HG02610 (cell line): Measurements from ENCODE around the gene INSIG1.
A peak's percentile ranks its signal among the peaks of the same experiment; 100 is the strongest.

Experiments used
- ATAC-seq: cut with Tn5 transposase; IDR thresholded peaks from one replicate; pipeline ENCODE4 v1.9.1; 2021; ENCODE audit warnings: mild to moderate bottlenecking, moderate library complexity; ENCODE audit not compliant: unreplicated experiment

INSIG1 gene

DNA sequence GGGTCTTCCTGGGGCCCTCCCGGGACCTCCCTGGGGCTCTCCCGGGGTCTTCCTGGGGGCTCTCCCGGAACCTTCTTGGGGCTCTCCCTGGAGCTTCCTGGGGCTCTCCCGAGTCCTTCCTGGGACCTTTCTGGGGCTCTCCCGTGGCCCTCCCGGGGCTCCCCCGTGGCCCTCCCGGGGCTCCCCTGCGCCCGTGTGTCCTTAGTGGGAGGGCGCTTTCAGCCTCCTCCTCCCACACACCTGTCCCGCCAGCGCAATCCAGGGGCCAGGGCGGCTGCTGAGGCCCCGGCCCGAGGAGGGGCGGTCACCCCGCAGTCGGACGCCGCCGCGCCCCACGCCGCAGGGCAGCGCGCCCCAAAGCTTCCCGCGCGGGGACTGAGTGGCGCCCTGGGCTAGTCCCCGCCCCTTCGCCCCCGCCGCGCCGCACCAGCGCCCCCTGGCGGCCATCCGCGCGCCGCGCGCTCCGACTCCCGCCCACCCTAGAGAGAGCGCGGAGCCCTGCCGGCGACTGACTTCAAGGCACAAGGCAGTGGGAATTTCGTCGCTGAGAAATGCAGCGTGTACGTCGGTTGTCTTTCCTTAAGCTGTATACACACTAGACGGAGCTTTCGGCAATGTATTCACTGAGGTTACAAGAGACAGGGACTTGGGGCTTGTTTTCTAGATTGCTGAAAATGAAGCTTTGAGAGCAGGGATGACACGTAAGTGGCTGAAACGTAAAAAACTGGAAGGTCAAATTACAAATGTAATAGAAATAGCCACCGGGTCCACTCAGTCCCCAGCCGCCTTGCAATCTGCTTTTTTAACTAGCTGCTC, 47.1 kb downstream of the INSIG1 start:
- ATAC-seq = peak; percentile 79

- ATAC-seq = no peak
Measured at GRCh38 chr7:155345490-155345889, 47.8 kb downstream of the INSIG1 start.

DNA sequence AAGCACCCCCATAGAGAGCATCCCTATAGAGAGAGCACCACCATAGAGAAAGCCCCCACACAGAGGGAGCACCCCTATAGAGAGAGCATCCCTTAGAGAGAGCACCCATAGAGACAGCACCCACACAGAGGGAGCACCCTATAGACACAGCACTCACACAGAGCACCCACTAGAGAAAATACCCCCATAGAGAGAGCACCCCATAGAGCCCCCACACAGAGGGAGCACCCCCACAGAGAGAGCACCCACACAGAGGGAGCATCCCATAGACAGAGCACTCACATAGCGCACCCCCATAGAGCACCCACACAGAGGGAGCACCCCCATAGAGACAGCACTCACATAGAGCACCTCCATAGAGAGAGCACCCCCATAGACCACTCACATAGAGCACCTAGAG, 48.6 kb downstream of the INSIG1 start:
- no peak for ATAC-seq

GRCh38 chr7:155348806-155349205, 51.1 kb downstream of the INSIG1 start:
- ATAC-seq = no peak

DNA sequence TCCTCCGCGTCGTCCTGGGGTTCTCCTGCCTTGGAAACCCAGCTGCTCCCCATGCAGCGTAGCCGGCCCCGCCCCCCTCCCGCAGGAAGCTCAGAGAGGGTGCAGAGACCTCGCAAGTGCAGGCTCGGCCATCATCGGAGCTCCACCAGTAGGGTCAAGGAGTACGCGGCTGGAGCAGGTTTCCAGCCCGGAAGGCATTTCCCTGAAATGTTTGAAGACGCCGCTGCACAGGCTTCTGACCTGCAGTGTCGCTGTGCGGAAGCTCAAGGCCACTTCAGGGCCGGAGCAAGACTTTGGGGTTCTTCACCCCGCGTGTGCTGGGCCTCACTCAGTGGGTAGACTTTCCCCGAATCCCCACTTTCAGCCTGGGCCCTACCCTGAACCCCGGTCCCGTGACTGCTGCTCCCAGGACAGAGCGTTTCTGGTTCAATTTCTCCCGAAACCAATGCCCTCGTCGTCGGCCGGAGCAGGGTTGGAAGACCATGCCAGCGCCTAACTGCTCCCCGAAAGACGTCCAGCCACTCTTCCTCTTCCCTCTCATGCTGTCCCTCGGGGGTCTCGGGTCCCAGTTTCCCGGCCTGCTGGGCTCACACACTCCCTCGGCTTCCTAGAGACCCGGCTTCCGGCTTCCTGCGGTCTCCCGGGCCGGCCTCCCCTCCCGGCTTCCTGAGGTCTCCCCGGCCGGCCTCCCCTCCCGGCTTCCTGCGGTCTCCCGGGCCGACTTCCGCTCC, 52.1 kb downstream of the INSIG1 start:
- ATAC-seq = no peak

DNA sequence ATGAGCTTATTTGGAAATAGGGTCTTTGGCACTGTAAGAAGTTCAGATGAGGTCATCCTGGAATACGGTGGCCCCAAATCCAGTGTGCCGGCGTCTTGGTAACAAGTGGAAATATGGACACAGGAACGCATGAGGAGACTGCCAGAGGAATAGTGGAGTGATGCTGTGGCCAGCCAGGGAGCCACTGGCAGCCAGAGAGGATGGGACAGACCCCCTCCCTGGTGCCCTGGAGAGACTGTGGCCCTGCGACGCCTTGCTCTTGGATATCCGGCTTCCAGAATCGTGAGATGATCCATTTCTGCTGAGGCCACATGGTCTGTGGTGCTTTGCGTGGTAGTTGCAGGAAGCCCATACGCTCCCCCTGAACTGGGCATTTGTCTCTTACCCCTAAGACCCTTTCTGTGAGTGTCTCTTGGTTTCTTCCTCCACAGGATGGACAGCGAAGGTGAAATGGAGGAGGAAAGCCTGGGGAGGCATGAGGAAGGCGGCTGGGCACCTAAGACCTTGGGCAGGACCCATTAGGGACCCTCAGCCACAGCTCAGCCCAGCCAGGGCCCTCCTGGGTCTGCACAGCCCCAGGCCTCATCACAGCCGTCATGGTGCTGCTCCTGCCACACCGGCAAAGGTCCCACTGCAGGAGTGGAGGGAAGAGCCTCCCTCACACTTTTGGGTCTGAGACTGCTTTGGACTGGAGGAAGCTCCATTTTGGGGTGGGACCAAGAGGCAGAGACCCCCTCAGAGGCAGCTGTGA, 53.6 kb downstream of the INSIG1 start:
- ATAC-seq = no peak

DNA sequence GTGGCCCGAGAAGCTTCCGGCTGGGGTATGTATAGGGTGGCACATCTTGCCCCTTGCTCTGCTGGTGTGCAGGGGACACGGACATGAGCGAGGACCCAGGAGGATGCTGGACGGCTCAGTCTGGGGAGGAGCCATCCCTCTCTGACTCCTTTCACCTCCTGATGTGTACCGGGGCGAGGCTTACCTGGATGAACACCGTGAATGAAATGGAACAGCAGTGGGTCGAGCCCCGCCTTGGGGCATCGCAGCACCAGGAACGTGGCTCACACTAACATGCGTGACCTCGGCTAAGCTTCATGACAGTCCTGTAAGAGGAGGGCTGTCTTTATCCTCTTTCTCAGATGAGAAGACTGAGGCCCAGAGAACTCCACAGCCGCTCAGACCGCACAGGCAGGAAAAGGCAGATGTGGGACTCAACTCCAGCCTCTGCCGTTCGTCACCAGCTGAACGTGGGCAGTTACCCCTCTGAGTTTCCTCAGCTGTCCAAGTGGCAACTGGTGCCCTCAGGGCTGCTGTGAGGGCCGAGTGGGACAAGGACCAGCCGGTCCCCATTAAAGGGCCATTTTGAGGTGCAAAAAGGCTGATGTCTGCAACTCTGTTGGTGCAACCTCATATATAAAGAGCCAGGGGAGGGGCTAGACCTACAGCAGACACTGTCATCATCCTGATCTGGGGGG, 54.5 kb downstream of the INSIG1 start:
- no peak for ATAC-seq

DNA sequence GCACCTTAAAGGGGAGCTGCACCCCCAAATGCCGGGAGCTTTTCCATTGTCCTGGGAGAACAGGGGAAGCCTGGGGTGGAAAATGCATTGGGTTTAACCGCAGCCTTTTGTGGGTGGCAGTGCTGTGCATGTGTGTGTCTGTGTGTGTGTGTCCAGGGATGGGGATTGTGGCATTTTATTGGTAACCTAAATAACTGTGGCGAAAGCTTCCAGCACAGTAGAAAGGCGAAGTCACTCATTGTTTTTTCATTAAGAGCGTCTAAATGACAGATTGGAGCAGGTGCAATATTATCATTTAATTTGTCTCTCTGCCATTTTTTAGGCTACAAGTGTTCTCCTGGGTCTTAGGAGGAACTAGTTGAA, 55.1 kb downstream of the INSIG1 start:
- ATAC-seq = no peak

- no peak for ATAC-seq
Measured at GRCh38 chr7:155353256-155353897, 55.7 kb downstream of the INSIG1 start.

GRCh38 chr7:155354371-155355048, 56.8 kb downstream of the INSIG1 start:
- ATAC-seq = no peak

GRCh38 chr7:155355176-155355575, 57.5 kb downstream of the INSIG1 start:
- no peak for ATAC-seq

- no peak for ATAC-seq
Measured at GRCh38 chr7:155355745-155356144, 58.1 kb downstream of the INSIG1 start.

DNA sequence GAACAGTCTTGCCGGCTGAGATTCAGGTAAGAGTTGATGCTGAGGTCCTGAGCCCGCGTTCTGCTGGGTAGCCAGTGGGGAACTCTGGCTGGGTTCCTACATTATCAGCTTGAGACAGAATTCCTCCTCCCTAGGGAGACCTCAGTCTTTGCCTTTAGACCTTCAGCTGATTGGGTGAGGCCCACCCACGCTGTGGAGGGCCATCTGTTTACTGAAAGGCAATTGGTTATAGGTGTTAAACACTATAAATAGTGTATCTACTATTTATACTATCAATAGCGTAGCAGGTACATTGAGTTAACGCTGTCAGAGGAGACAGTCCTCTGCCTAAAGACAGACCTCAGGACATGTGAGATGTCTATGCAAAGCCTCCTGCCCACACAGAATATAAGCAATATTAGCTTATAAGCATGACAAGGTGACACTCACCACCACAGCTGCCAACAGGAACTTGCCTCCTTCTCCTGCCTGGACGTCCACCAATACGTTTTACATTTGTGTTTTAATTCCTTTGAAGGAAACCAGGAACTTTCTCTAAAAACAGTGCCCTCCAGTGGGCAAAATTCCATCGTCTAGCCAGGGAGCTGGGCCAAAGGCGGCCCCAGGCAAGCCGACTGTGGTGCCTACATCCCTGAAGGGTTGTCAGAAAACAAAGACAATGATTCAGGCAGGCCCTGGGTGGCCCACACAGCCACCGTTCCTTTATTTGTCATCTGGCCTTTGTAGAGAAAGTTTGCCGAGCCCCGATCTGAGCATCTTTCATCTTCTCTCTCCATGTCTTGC, 58.8 kb downstream of the INSIG1 start:
- no peak for ATAC-seq

- no peak for ATAC-seq
Measured at GRCh38 chr7:155357573-155358041, 59.9 kb downstream of the INSIG1 start.

GRCh38 chr7:155358066-155358947, 60.6 kb downstream of the INSIG1 start:
- no peak for ATAC-seq

DNA sequence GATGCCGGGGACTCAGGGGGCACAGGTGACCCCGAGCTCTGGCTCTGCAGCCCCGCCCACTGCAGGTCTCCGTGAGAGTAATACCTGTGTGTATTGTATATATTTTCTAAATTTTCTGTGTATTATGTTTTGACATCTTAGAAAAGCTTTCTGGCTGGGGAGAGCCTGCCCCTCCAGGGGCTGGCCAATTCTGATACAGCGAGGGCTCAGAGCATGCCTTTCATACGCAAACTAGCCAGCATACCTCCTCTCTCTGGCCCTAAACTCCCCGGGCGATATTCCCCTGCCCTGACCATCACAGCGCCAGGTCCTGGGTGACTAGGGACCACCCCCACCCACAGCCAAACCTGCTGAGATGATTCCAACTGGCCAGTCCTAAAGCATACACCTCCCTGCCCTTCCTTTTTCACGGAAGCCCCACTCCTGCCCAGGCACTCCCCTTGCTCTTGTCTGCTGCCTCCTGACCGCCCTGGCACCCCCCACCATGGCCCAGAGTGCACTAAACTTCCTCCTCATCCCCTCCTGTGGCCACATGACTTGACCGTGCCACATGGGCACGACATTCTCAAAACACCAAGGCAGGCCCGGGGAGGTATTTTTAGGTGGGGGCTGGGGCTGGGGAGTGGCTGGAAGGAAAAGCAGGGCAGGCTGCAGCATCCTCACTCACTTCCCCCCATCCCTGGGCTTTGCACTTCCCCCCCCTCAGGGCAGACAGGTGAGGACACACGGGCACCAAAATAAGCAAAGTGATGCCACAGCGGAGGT, 61.5 kb downstream of the INSIG1 start:
- no peak for ATAC-seq
